HL-60 (cell line): ENCODE data around the gene SMAD6.

Source experiments
- DNase-seq, 2 experiments: peaks; one replicate each; pipeline ENCODE4 v3.0.0-alpha.2; 2010 to 2020; ENCODE audit warnings: low read depth in 1 of 2, low spot score in 1 of 2
- H3K27ac ChIP-seq: fragments of 250-450 bp; sonication (Bioruptor Pico); replicated peaks from 2 replicates; pipeline ENCODE4 v1.5.1; 2020; ENCODE audit warnings: mild to moderate bottlenecking, moderate library complexity
- H3K27me3 ChIP-seq: fragments of 250-450 bp; sonication (Bioruptor Pico); 2 replicates; pipeline ENCODE4 v1.5.1; 2021; ENCODE audit warnings: mild to moderate bottlenecking, moderate library complexity; ENCODE audit not compliant: insufficient read depth, poor library complexity, severe bottlenecking
- H3K4me3 ChIP-seq: replicated peaks from 2 replicates; pipeline ENCODE4 v1.5.1; 2011; ENCODE audit warnings: mild to moderate bottlenecking, control low read depth, low read length; ENCODE audit not compliant: insufficient read depth
- GABPA ChIP-seq: IDR thresholded peaks from 2 replicates; pipeline ENCODE4 v1.6.1; 2012; ENCODE audit warnings: low read depth
- POLR2AphosphoS5 ChIP-seq: IDR thresholded peaks from 2 replicates; pipeline ENCODE4 v1.6.1; 2012; ENCODE audit warnings: low read depth
- SPI1 ChIP-seq: IDR thresholded peaks from 2 replicates; pipeline ENCODE4 v1.6.1; 2012; ENCODE audit warnings: low read depth, mild to moderate bottlenecking, borderline replicate concordance
- TF ChIP-seq, protein P1 (sequence below): IDR thresholded peaks from one replicate; pipeline ENCODE4 v1.5.1; 2011; ENCODE audit warnings: low read length, control low read depth, inconsistent platforms; ENCODE audit not compliant: insufficient read depth
- TF ChIP-seq, protein P2 (sequence below): IDR thresholded peaks from 2 replicates; pipeline ENCODE4 v1.6.1; 2012; ENCODE audit warnings: low read depth; ENCODE audit not compliant: insufficient replicate concordance

The SMAD6 gene

DNA sequence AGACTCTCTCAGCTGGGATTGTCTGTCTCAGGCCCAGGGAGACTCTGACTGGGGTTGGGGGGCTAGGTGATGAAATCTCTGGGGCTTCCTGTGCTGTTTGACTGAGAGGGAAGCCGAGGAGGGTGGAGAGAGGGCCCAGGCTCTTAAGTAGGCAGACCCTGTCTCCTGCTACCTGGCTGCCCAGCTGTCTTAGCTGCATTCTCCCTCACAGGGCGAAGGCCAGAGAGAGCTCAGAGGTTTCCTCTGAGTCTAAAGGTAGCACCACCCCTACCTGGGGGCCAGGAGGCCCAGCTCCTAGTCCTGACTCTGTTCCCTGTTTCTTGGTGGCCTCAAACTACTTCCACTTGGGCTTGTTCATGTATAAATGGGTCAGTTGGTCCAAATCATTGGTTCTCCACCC, 24.4 kb downstream of the SMAD6 start:
- Histone ChIP-seq H3K27ac (no peak overlapping the region), H3K4me3 (no peak overlapping the region), H3K27me3 (no peaks in the 10 kb centered on the region)
- DNase-seq: no peak
- TF ChIP-seq, protein P1, sequence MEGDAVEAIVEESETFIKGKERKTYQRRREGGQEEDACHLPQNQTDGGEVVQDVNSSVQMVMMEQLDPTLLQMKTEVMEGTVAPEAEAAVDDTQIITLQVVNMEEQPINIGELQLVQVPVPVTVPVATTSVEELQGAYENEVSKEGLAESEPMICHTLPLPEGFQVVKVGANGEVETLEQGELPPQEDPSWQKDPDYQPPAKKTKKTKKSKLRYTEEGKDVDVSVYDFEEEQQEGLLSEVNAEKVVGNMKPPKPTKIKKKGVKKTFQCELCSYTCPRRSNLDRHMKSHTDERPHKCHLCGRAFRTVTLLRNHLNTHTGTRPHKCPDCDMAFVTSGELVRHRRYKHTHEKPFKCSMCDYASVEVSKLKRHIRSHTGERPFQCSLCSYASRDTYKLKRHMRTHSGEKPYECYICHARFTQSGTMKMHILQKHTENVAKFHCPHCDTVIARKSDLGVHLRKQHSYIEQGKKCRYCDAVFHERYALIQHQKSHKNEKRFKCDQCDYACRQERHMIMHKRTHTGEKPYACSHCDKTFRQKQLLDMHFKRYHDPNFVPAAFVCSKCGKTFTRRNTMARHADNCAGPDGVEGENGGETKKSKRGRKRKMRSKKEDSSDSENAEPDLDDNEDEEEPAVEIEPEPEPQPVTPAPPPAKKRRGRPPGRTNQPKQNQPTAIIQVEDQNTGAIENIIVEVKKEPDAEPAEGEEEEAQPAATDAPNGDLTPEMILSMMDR: no peak
- TF ChIP-seq GABPA: no peak
- no peak for TF ChIP-seq SPI1
- no peak for TF ChIP-seq POLR2AphosphoS5
- TF ChIP-seq, protein P2, sequence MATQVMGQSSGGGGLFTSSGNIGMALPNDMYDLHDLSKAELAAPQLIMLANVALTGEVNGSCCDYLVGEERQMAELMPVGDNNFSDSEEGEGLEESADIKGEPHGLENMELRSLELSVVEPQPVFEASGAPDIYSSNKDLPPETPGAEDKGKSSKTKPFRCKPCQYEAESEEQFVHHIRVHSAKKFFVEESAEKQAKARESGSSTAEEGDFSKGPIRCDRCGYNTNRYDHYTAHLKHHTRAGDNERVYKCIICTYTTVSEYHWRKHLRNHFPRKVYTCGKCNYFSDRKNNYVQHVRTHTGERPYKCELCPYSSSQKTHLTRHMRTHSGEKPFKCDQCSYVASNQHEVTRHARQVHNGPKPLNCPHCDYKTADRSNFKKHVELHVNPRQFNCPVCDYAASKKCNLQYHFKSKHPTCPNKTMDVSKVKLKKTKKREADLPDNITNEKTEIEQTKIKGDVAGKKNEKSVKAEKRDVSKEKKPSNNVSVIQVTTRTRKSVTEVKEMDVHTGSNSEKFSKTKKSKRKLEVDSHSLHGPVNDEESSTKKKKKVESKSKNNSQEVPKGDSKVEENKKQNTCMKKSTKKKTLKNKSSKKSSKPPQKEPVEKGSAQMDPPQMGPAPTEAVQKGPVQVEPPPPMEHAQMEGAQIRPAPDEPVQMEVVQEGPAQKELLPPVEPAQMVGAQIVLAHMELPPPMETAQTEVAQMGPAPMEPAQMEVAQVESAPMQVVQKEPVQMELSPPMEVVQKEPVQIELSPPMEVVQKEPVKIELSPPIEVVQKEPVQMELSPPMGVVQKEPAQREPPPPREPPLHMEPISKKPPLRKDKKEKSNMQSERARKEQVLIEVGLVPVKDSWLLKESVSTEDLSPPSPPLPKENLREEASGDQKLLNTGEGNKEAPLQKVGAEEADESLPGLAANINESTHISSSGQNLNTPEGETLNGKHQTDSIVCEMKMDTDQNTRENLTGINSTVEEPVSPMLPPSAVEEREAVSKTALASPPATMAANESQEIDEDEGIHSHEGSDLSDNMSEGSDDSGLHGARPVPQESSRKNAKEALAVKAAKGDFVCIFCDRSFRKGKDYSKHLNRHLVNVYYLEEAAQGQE: no peak

DNA sequence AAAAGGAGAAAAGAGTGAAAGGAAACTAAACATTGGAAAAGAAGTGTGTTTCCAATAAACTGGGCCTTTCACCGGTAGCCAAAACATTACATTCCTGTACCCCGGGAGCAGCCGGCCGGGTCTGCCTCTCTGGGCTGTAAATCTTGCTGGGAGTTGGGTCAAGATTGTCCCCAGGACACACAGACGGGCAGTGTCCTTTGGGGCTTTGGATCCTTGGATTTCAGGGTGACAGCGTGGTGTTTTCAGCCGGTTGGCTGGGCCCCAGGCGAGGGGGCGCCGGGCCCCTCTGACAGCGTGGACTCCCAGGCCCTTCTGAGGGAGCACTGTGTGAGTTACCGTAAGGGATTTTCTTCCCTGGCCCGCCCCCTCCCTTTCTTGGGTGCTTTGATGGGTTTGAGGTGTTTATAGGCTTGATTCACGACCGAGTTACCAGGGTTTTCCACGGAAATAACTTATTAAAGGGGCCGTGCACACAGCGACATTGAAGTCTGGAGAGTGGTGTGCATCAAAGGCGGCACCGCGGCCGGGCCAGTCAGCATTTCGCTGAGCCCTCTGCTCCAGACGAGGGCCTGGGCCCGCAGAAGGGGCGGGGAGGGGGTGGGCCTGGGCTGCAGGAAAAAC, 27.4 kb downstream of the SMAD6 start:
- H3K4me3 ChIP-seq: no peak overlapping the region
- H3K27ac ChIP-seq: no peak overlapping the region
- DNase-seq: no peak
- H3K27me3 ChIP-seq: no peaks in the 10 kb centered on the region
- TF ChIP-seq GABPA (no peak), POLR2AphosphoS5 (no peak), SPI1 (no peak)
- TF ChIP-seq, protein P2: no peak
- TF ChIP-seq, protein P1: no peak

DNA sequence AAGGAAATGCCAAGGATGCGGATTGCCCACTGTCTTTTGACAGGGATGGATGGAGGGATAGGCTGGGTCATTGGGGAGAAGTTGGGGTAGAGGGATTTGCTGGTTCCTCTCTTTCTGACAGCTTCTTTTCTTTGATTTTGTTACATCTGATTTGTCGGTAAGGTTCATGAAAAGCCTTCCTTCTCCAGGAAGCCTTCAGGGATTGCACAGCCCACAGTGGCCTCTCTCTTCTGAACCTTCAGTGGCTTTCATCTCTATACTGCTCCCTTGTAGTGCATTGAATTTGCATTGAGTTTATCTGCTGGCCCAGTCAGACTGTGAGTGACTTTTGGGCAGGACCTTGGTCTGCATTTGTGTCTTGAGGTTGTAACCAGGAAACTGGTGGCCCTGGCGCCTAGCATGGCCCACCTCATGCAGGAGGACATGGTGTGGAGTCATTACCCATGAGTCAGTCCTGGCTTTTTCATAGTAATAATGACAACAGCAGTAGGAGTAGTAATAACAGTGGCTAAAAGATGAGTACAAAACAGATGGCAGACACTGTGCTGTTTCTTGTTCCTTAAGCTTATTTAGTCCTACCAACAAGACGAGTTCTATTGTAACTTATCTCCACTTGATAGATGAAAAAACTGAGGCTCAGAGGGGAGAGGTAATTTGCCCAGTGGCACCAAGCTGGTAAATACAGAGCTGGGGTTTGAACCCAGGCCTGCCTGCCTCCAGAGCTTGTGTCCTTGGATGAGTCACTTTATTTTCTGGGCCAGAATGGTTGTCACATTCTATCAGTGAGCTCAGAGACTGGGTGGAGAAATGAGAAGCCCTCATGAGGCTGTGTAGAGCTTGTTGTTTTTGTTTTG, 28.4 kb downstream of the SMAD6 start:
- H3K27me3 ChIP-seq: no peaks in the 10 kb centered on the region
- no peak for DNase-seq
- H3K4me3 ChIP-seq: no peak overlapping the region
- no peak overlapping the region for H3K27ac ChIP-seq
- TF ChIP-seq, protein P1: no peak
- TF ChIP-seq, protein P2: no peak
- TF ChIP-seq GABPA (no peak), SPI1 (no peak), POLR2AphosphoS5 (no peak)
